Amygdala (tissue), 56 donors: Measurements from ENCODE around the gene ZNF592.
"Not testable (repeated sequence)": the region's sequence is repeated elsewhere in the genome, so short reads cannot be mapped to it uniquely, and the experiment has no call there.

Experiments
- DNase-seq, 56 donors: peaks; one replicate each; lab custom pipeline; 2025; lab: John Stamatoyannopoulos, UW

ZNF592 gene

GRCh38 chr15:84747416-84748273 lies 747 bp upstream of the ZNF592 start:
- peak in 55 of 56 donors; percentile 22 to 90 (median 73) for DNase-seq

GRCh38 chr15:84749111-84749991 lies 959 bp downstream of the ZNF592 start:
- peak in 10 of 56 donors; percentile 3 to 46 (median 26) for DNase-seq

- no peak for DNase-seq
These were observed 2.2 kb downstream of the ZNF592 start for GRCh38 chr15:84750583-84751092.

- not testable (repeated sequence) for DNase-seq
These were observed 3.3 kb downstream of the ZNF592 start for GRCh38 chr15:84751721-84752120.

- no peak for DNase-seq
These were observed 3.8 kb downstream of the ZNF592 start for GRCh38 chr15:84752195-84752594.

- DNase-seq = no peak
These were observed 4.3 kb downstream of the ZNF592 start for GRCh38 chr15:84752700-84753099.

GRCh38 chr15:84754889-84755288 lies 6.5 kb downstream of the ZNF592 start:
- DNase-seq = not testable (repeated sequence)

GRCh38 chr15:84755736-84756527 lies 7.5 kb downstream of the ZNF592 start:
- no peak for DNase-seq

- DNase-seq = no peak
These were observed 10.6 kb downstream of the ZNF592 start for GRCh38 chr15:84759018-84759417.

- no peak for DNase-seq
These were observed 11.8 kb downstream of the ZNF592 start for GRCh38 chr15:84760219-84760618.

GRCh38 chr15:84761607-84762131 lies 13.3 kb downstream of the ZNF592 start:
- DNase-seq = no peak

- DNase-seq = no peak
These were observed 14.6 kb downstream of the ZNF592 start for GRCh38 chr15:84762840-84763572.

GRCh38 chr15:84764585-84764984 lies 16.2 kb downstream of the ZNF592 start:
- DNase-seq = no peak

GRCh38 chr15:84764989-84765388 lies 16.6 kb downstream of the ZNF592 start:
- no peak for DNase-seq

GRCh38 chr15:84765675-84766074 lies 17.3 kb downstream of the ZNF592 start:
- no peak for DNase-seq

- no peak for DNase-seq
These were observed 18.2 kb downstream of the ZNF592 start for GRCh38 chr15:84766461-84767035.

- no peak for DNase-seq
These were observed 23.6 kb downstream of the ZNF592 start for GRCh38 chr15:84772031-84772430.

- DNase-seq = no peak
These were observed 24.1 kb downstream of the ZNF592 start for GRCh38 chr15:84772467-84772866.

GRCh38 chr15:84773716-84774115 lies 25.3 kb downstream of the ZNF592 start:
- DNase-seq = no peak
